ENCODE results near the gene SLC6A18. TPM values are rescaled to one million over a fixed set of nuclear protein-coding genes. Genes with fewer than 3 reads are reported as not detected.
A peak's percentile ranks its signal among the peaks of the same experiment; 100 is the strongest.

The SLC6A18 gene
- total and polyA plus RNA-seq, 9 of the 15 experiments (the other 6 are each of a cell fraction or from before 2014, with no cell fraction given), result not detected

GRCh38 chr5:1199649-1200494, 25.3 kb upstream of the SLC6A18 start (continued):
- TF ChIP-seq ZNF407 (IDR thresholded peaks at IDR 0.05; ENCODE audit: low read depth), result peak; percentile 61; the same call in 1 of the 2 replicates
- peak; percentile 96 for TF ChIP-seq HBP1 (CRISPR knock-in tag; IDR thresholded peaks at IDR 0.05)
- TF ChIP-seq RBM14 (IDR thresholded peaks at IDR 0.05; ENCODE audit: borderline replicate concordance, insufficient read depth, low read depth, low read length), result no peak
- no peak for TF ChIP-seq STAT6 (CRISPR knock-in tag; IDR thresholded peaks at IDR 0.05)
- no peak for TF ChIP-seq ZNF217 (CRISPR knock-in tag; IDR thresholded peaks at IDR 0.05)
- peak; percentile 80 for TF ChIP-seq SMAD3 (CRISPR knock-in tag; conservative IDR thresholded peaks at IDR 0.05)
- TF ChIP-seq HINFP (tag; conservative IDR thresholded peaks at IDR 0.05; ENCODE audit: low read depth), result peak; percentile 74; the same call in 1 of the 2 replicates
- TF ChIP-seq SIRT6 (IDR thresholded peaks at IDR 0.05; ENCODE audit: low read depth, low read length), result no peak
- TF ChIP-seq ZNF717 (CRISPR knock-in tag; IDR thresholded peaks at IDR 0.05), result no peak
- peak; percentile 28; the same call in 1 of the 2 replicates for TF ChIP-seq NFIC (IDR thresholded peaks at IDR 0.05)
- no peak for TF ChIP-seq RUNX1 (IDR thresholded peaks at IDR 0.05; ENCODE audit: low read depth)
- 0 out of 2 replicates have a peak, but pooled peaks have one; percentile 18 for TF ChIP-seq ZC3H11A (IDR thresholded peaks at IDR 0.05; ENCODE audit: low read depth, low read length)

Data from K562 (cell line).